ENCODE results near the gene RYR3. TPM values are rescaled to one million over a fixed set of nuclear protein-coding genes. Genes with fewer than 3 reads are reported as not detected.

The RYR3 gene
- total and polyA plus RNA-seq, 2 of the 13 experiments (the other 11 are each of a cell fraction or from before 2014, with no cell fraction given) = not detected

DNA sequence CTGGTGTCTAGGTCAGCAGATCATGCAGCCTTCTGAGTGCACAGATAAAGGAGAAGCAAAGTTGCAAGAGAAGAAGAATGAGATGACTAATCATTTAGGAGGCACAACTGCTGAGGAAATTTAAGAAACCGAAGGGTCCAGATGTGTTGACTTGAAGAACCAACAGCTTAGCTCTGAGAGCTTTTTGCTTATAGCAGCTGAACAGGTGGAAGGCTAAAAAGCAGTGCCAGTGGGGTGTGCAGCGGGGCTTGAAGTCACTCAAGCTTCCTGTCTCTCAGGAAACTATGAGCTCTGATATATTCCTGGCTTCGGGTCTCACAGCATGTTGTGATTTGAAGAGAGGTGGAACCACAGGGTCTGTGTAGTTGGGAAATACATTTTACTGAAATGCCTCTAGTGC is 305.7 kb downstream of the RYR3 start (continued):
- TF ChIP-seq, protein P1, sequence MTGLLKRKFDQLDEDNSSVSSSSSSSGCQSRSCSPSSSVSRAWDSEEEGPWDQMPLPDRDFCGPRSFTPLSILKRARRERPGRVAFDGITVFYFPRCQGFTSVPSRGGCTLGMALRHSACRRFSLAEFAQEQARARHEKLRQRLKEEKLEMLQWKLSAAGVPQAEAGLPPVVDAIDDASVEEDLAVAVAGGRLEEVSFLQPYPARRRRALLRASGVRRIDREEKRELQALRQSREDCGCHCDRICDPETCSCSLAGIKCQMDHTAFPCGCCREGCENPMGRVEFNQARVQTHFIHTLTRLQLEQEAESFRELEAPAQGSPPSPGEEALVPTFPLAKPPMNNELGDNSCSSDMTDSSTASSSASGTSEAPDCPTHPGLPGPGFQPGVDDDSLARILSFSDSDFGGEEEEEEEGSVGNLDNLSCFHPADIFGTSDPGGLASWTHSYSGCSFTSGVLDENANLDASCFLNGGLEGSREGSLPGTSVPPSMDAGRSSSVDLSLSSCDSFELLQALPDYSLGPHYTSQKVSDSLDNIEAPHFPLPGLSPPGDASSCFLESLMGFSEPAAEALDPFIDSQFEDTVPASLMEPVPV (CRISPR knock-in tag; IDR thresholded peaks at IDR 0.05) = no peak
- no peak for TF ChIP-seq XBP1 (CRISPR knock-in tag; IDR thresholded peaks at IDR 0.05)
- TF ChIP-seq EED (CRISPR knock-in tag; IDR thresholded peaks at IDR 0.05) = no peak
- no peak for TF ChIP-seq DMAP1 (CRISPR knock-in tag; IDR thresholded peaks at IDR 0.05)
- TF ChIP-seq ZSCAN20 (CRISPR knock-in tag; IDR thresholded peaks at IDR 0.05; ENCODE audit: borderline replicate concordance) = no peak
- TF ChIP-seq ZNF160 (CRISPR knock-in tag; IDR thresholded peaks at IDR 0.05) = no peak
- TF ChIP-seq, protein P2, sequence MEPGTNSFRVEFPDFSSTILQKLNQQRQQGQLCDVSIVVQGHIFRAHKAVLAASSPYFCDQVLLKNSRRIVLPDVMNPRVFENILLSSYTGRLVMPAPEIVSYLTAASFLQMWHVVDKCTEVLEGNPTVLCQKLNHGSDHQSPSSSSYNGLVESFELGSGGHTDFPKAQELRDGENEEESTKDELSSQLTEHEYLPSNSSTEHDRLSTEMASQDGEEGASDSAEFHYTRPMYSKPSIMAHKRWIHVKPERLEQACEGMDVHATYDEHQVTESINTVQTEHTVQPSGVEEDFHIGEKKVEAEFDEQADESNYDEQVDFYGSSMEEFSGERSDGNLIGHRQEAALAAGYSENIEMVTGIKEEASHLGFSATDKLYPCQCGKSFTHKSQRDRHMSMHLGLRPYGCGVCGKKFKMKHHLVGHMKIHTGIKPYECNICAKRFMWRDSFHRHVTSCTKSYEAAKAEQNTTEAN (CRISPR knock-in tag; conservative IDR thresholded peaks at IDR 0.05) = no peak
- TF ChIP-seq CREB1 (IDR thresholded peaks at IDR 0.05) = no peak
- TF ChIP-seq CREB1 (CRISPR knock-in tag; IDR thresholded peaks at IDR 0.05) = no peak
- no peak for TF ChIP-seq ZNF670 (CRISPR knock-in tag; IDR thresholded peaks at IDR 0.05; ENCODE audit: borderline replicate concordance)

DNA sequence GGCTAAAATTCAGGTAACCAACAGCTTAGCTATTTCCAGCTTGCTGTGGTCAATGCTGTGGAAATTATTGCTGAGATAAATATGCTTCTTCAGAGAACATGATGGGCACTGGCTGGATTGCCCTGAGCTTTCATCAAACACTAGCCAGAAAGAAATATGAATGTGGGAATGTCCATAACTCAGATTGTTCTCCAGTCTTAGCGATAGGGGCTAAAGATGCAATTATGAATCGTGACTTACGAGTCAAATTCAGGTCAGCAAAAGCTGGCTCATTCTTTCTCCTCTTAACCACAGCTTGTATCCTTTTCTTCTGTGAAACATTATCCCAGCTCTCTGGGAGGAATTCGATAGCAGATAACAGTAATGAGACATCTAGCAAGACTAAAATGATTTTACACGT is 307.6 kb downstream of the RYR3 start:
- intact Hi-C loops (cut with micrococcal nuclease; ENCODE audit: unreplicated experiment) (no loop called here), in situ Hi-C loops (cut with HindIII; ENCODE audit: extremely low pct_ligation_motif_present, low pct_unique_long_range_greater_than_20kb) (no loop called here)
- H3K9ac ChIP-seq (ENCODE audit: insufficient read depth, low read depth, low read length) = no peak overlapping the region
- ATAC-seq = no peak
- H3K27ac ChIP-seq (ENCODE audit: extremely low read length, insufficient read depth, low read length) = no peak overlapping the region
- WGBS (ENCODE audit: low lambda C conversion rate) = 20% methylated on average over 5 of the region's 5 CpGs
- H3K9me3 ChIP-seq (ENCODE audit: low read length) = no peaks in the 10 kb centered on the region
- H3K4me3 ChIP-seq (replicated peaks in 1 of 3; ENCODE audit: insufficient read depth in 1 of 3, low read depth in 2 of 3, low read length in 3 of 3) = no peak overlapping the region
- no peaks in the 10 kb centered on the region; a peak in 1 of 5 replicates for H3K27me3 ChIP-seq (ENCODE audit: control insufficient read depth in 1 of 2, insufficient read depth in 2 of 2, low read length in 2 of 2)
- no peaks in the 10 kb centered on the region for H3K79me2 ChIP-seq (ENCODE audit: insufficient read depth, low read length)
- H2AFZ ChIP-seq (ENCODE audit: low read length) = no peak overlapping the region
- no peak for TF ChIP-seq MEF2D (CRISPR knock-in tag; IDR thresholded peaks at IDR 0.05)
- TF ChIP-seq, protein P3, sequence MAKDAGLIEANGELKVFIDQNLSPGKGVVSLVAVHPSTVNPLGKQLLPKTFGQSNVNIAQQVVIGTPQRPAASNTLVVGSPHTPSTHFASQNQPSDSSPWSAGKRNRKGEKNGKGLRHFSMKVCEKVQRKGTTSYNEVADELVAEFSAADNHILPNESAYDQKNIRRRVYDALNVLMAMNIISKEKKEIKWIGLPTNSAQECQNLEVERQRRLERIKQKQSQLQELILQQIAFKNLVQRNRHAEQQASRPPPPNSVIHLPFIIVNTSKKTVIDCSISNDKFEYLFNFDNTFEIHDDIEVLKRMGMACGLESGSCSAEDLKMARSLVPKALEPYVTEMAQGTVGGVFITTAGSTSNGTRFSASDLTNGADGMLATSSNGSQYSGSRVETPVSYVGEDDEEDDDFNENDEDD (CRISPR knock-in tag; IDR thresholded peaks at IDR 0.05; ENCODE audit: borderline replicate concordance) = no peak
- TF ChIP-seq SIX4 (CRISPR knock-in tag; IDR thresholded peaks at IDR 0.05) = no peak
- TF ChIP-seq KLF6 (CRISPR knock-in tag; IDR thresholded peaks at IDR 0.05) = no peak
- no peak for TF ChIP-seq ZNF460 (CRISPR knock-in tag; IDR thresholded peaks at IDR 0.05; ENCODE audit: borderline replicate concordance)
- TF ChIP-seq BCL6 (CRISPR knock-in tag; IDR thresholded peaks at IDR 0.05) = no peak
- TF ChIP-seq SP4 (CRISPR knock-in tag; IDR thresholded peaks at IDR 0.05) = no peak
- no TSS peak for BruUV-seq (replicated peaks)
- no peak overlapping the region for H3K4me2 ChIP-seq (ENCODE audit: low read depth, low read length)
- DNase-seq (ENCODE audit: low spot score) = no peak
- ChIA-PET POLR2A (no interaction called here), CTCF (ENCODE audit: low intra/inter-chr PET ratio, low total read pairs) (no interaction called here)
- H3K36me3 ChIP-seq (replicated peaks in 1 of 2; ENCODE audit: control insufficient read depth in 1 of 2, insufficient read depth in 2 of 2, low read length in 2 of 2) = no peaks in the 10 kb centered on the region
- H4K20me1 ChIP-seq (ENCODE audit: insufficient read depth, low read length) = no peaks in the 10 kb centered on the region
- no peak for FAIRE-seq
- no peaks in the 10 kb centered on the region for H3K4me1 ChIP-seq (ENCODE audit: insufficient read depth, low read length)

Measured in HepG2 (cell line).